IMR-90 (cell line): ENCODE data around the gene ERRFI1. TPM values are rescaled to one million over a fixed set of nuclear protein-coding genes. Genes with fewer than 3 reads are reported as not detected.

Source experiments
- ATAC-seq: fragments of 200-7000 bp; cut with Tn5 transposase; 2 replicates; pipeline ENCODE4 v1.9.1; 2020; ENCODE audit warnings: low read depth, mild to moderate bottlenecking, moderate library complexity
- BruUV-seq: library from RNA; stranded (reverse); fragments of 400-500 nt; replicated peaks from 2 replicates; lab custom pipeline; 2021; lab: Mats Ljungman, UMichigan
- CTCF ChIA-PET: fragments of 300-600 bp; formaldehyde crosslinking; extraction: SDS; loops from one replicate; lab custom pipeline; 2021; ENCODE audit warnings: antibody characterized with exemption; lab: Yijun Ruan, JAX
- POLR2A ChIA-PET: fragments of 300-600 bp; sonication (Branson Sonifier 250); formaldehyde crosslinking; loops from one replicate; lab custom pipeline; 2022; ENCODE audit warnings: antibody characterized with exemption; ENCODE audit not compliant: unreplicated experiment; lab: Charles Lee
- DNase-seq: peaks from one replicate; pipeline ENCODE4 v3.0.0; 2013
- H2AFZ ChIP-seq: replicated peaks from 2 replicates; pipeline ENCODE3; 2013; ENCODE audit warnings: low read length, mild to moderate bottlenecking; ENCODE audit not compliant: poor library complexity
- H2AK5ac ChIP-seq: 2 replicates; pipeline ENCODE4 v1.6.1; 2013; ENCODE audit warnings: low read depth, low read length, inconsistent platforms
- H2AK9ac ChIP-seq: replicated peaks from 2 replicates; pipeline ENCODE3; 2013; ENCODE audit warnings: mild to moderate bottlenecking, low read depth, low read length, moderate library complexity; ENCODE audit not compliant: poor library complexity
- H2BK120ac ChIP-seq: 2 replicates; pipeline ENCODE4 v1.6.1; 2013; ENCODE audit warnings: low read depth, low read length, inconsistent platforms
- H2BK15ac ChIP-seq: 3 replicates; pipeline ENCODE4 v1.6.1; 2013; ENCODE audit warnings: low read depth, low read length, inconsistent platforms
- H2BK20ac ChIP-seq: 2 replicates; pipeline ENCODE4 v1.6.1; 2013; ENCODE audit warnings: low read depth, mild to moderate bottlenecking, inconsistent platforms, low read length, moderate library complexity
- H2BK5ac ChIP-seq: 2 replicates; pipeline ENCODE4 v1.6.1; 2013; ENCODE audit warnings: mild to moderate bottlenecking, low read depth, low read length, inconsistent platforms; ENCODE audit not compliant: poor library complexity, severe bottlenecking
- H3K14ac ChIP-seq: replicated peaks from 2 replicates; pipeline ENCODE4 v1.6.1; 2013; ENCODE audit warnings: low read depth, low read length, inconsistent platforms
- H3K18ac ChIP-seq: 2 replicates; pipeline ENCODE4 v1.6.1; 2013; ENCODE audit warnings: low read depth, low read length, control low read depth
- H3K23ac ChIP-seq: 2 replicates; pipeline ENCODE4 v1.6.1; 2013; ENCODE audit warnings: low read depth, low read length, inconsistent platforms
- H3K27ac ChIP-seq: 2 replicates; pipeline ENCODE4 v1.5.1; 2013; ENCODE audit warnings: mild to moderate bottlenecking, control low read depth, low read length; ENCODE audit not compliant: insufficient read depth
- H3K27me3 ChIP-seq: 2 replicates; pipeline ENCODE4 v1.6.1; 2013; ENCODE audit warnings: low read length; ENCODE audit not compliant: control insufficient read depth, insufficient read depth
- H3K36me3 ChIP-seq: 2 replicates; pipeline ENCODE4 v1.6.1; 2013; ENCODE audit warnings: low read length, mixed read lengths; ENCODE audit not compliant: control insufficient read depth, insufficient read depth
- H3K4ac ChIP-seq: 2 replicates; pipeline ENCODE4 v1.6.1; 2013; ENCODE audit warnings: low read depth, low read length, inconsistent platforms
- H3K4me1 ChIP-seq: 2 replicates; pipeline ENCODE4 v1.6.1; 2013; ENCODE audit warnings: low read length, mixed read lengths; ENCODE audit not compliant: control insufficient read depth, insufficient read depth
- H3K4me2 ChIP-seq: 2 replicates; pipeline ENCODE4 v1.6.1; 2013; ENCODE audit warnings: low read depth, mild to moderate bottlenecking, control low read depth, low read length, moderate library complexity
- H3K4me3 ChIP-seq: 2 replicates; pipeline ENCODE4 v1.5.1; 2013; ENCODE audit warnings: low read depth, mild to moderate bottlenecking, control low read depth, low read length, moderate library complexity; ENCODE audit not compliant: insufficient read depth
- H3K56ac ChIP-seq: 2 replicates; pipeline ENCODE4 v1.6.1; 2013; ENCODE audit warnings: low read length, inconsistent platforms; ENCODE audit not compliant: insufficient read depth; ENCODE audit errors: extremely low read depth
- H3K79me1 ChIP-seq, 2 experiments: 2 replicates each; pipeline ENCODE4 v1.6.1; 2013; ENCODE audit warnings: low read length in 2 of 2, inconsistent platforms in 1 of 2, low read depth in 1 of 2
- H3K9ac ChIP-seq: 2 replicates; pipeline ENCODE4 v1.6.1; 2013; ENCODE audit warnings: low read depth, low read length, control low read depth
- H3K9me1 ChIP-seq: 2 replicates; pipeline ENCODE4 v1.6.1; 2013; ENCODE audit warnings: low read length, inconsistent platforms; ENCODE audit not compliant: insufficient read depth
- H3K9me3 ChIP-seq: 2 replicates; pipeline ENCODE4 v1.6.1; 2013; ENCODE audit warnings: low read length; ENCODE audit not compliant: control insufficient read depth, insufficient read depth
- H4K20me1 ChIP-seq: 2 replicates; pipeline ENCODE4 v1.6.1; 2013; ENCODE audit warnings: low read length, inconsistent platforms; ENCODE audit not compliant: insufficient read depth
- H4K5ac ChIP-seq: 2 replicates; pipeline ENCODE4 v1.6.1; 2013; ENCODE audit warnings: mild to moderate bottlenecking, low read depth, low read length, control low read depth
- H4K8ac ChIP-seq, 2 experiments: 2 replicates each; pipeline ENCODE4 v1.6.1; 2013; ENCODE audit warnings: low read depth in 2 of 2, low read length in 2 of 2, control low read depth in 1 of 2, inconsistent platforms in 1 of 2
- H4K91ac ChIP-seq: 2 replicates; pipeline ENCODE4 v1.6.1; 2013; ENCODE audit warnings: low read depth, low read length, inconsistent platforms; ENCODE audit not compliant: insufficient read depth
- BHLHE40 ChIP-seq: fragments of 150-350 bp; IDR thresholded peaks from 2 replicates; pipeline ENCODE4 v1.6.1; 2016; ENCODE audit warnings: mild to moderate bottlenecking, low read depth, low read length
- CEBPB ChIP-seq: IDR thresholded peaks from 2 replicates; pipeline ENCODE4 v1.6.1; 2012; ENCODE audit warnings: low read depth, low read length, improper control_type of control experiment
- CHD1 ChIP-seq: IDR thresholded peaks from 2 replicates; pipeline ENCODE4 v1.6.1; 2012; ENCODE audit warnings: low read depth, low read length, improper control_type of control experiment
- CTCF ChIP-seq: conservative IDR thresholded peaks from 2 replicates; pipeline ENCODE4 v1.5.1; 2012; ENCODE audit warnings: mild to moderate bottlenecking, low read depth, low read length, improper control_type of control experiment
- ELK1 ChIP-seq: fragments of 150-350 bp; IDR thresholded peaks from 2 replicates; pipeline ENCODE4 v1.6.1; 2016; ENCODE audit warnings: low read depth, mild to moderate bottlenecking, low read length, moderate library complexity, borderline replicate concordance
- FOS ChIP-seq: fragments of 150-350 bp; IDR thresholded peaks from 2 replicates; pipeline ENCODE4 v1.6.1; 2016; ENCODE audit warnings: low read depth, low read length
- MAFK ChIP-seq: IDR thresholded peaks from 2 replicates; pipeline ENCODE4 v1.6.1; 2012; ENCODE audit warnings: low read depth, low read length, improper control_type of control experiment
- MAZ ChIP-seq: IDR thresholded peaks from 2 replicates; pipeline ENCODE4 v1.6.1; 2012; ENCODE audit warnings: low read depth, mild to moderate bottlenecking, low read length, improper control_type of control experiment, moderate library complexity, borderline replicate concordance
- MXI1 ChIP-seq: IDR thresholded peaks from 2 replicates; pipeline ENCODE4 v1.6.1; 2012; ENCODE audit warnings: low read depth, mild to moderate bottlenecking, low read length, moderate library complexity, borderline replicate concordance
- NFE2L2 ChIP-seq: fragments of 150-350 bp; IDR thresholded peaks from 2 replicates; pipeline ENCODE4 v1.6.1; 2016; ENCODE audit warnings: low read depth, mild to moderate bottlenecking, low read length
- POLR2A ChIP-seq: IDR thresholded peaks from 2 replicates; pipeline ENCODE4 v1.6.1; 2012; ENCODE audit warnings: mild to moderate bottlenecking, low read depth, low read length
- RAD21 ChIP-seq: IDR thresholded peaks from 2 replicates; pipeline ENCODE4 v1.6.1; 2012; ENCODE audit warnings: low read length, improper control_type of control experiment
- RCOR1 ChIP-seq: IDR thresholded peaks from 2 replicates; pipeline ENCODE4 v1.6.1; 2012; ENCODE audit warnings: mild to moderate bottlenecking, low read length, improper control_type of control experiment; ENCODE audit not compliant: insufficient replicate concordance
- RFX5 ChIP-seq: IDR thresholded peaks from 2 replicates; pipeline ENCODE4 v1.8.0; 2012; ENCODE audit warnings: low read depth, mild to moderate bottlenecking, low read length, moderate library complexity
- SMC3 ChIP-seq: fragments of 150-350 bp; IDR thresholded peaks from 2 replicates; pipeline ENCODE4 v1.6.1; 2016; ENCODE audit warnings: low read depth, mild to moderate bottlenecking, antibody characterized with exemption, low read length, moderate library complexity
- USF2 ChIP-seq: fragments of 150-350 bp; IDR thresholded peaks from 2 replicates; pipeline ENCODE4 v1.6.1; 2017; ENCODE audit warnings: mild to moderate bottlenecking, antibody characterized with exemption, low read length, low read depth
- WGBS, 2 experiments: methylation state at CpG; one replicate each; pipeline versions ENCODE4 v1.1.5 to v1.1.7; 2013; ENCODE audit warnings: missing lambda C conversion rate in 2 of 2; ENCODE audit not compliant: insufficient read length in 1 of 2; ENCODE audit errors: extremely low coverage in 2 of 2; 5-methylcytosine and 5-hydroxymethylcytosine counted together
- dilution Hi-C: fragments of 300-500 bp; cut with HindIII; formaldehyde crosslinking; loops from one replicate; pipeline ENCODE4 v1.14.3; 2018; ENCODE audit warnings: low sequenced_read_pairs; ENCODE audit not compliant: unreplicated experiment
- in situ Hi-C: fragments of 300-500 bp; cut with MboI; formaldehyde crosslinking; loops from 3 replicates; pipeline ENCODE4 v1.14.3; 2019; ENCODE audit warnings: low sequenced_read_pairs, inconsistent platforms, mixed read lengths
- intact Hi-C: fragments of 100-400 bp; cut with micrococcal nuclease; formaldehyde crosslinking; loops from 2 replicates; pipeline ENCODE4 v1.10.0; 2022
- polyA plus RNA-seq, 3 experiments: library from polyadenylated mRNA; depleted of rRNA; stranded (reverse); fragments of >200 nt; gene quantifications; 2 replicates each; pipeline ENCODE4 v1.2.3, GENCODE V29; 2012; ENCODE audit warnings: low replicate concordance in 1 of 3
- total RNA-seq: library from RNA; depleted of rRNA; stranded (reverse); fragments of >200 nt; gene quantifications from 2 replicates; pipeline ENCODE4 v1.2.3, GENCODE V29; 2012

Gene ERRFI1
- total and polyA plus RNA-seq, 2 of the 4 experiments (the other 2 are of a cell fraction) = 101 to 145 TPM

GRCh38 chr1:8002921-8003320 lies 23.2 kb downstream of the ERRFI1 start:
- Histone ChIP-seq H3K9me3 (no peaks in the 10 kb centered on the region), H3K27me3 (no peaks in the 10 kb centered on the region), H2AK9ac (no peak overlapping the region), H4K5ac (no peak overlapping the region), H3K36me3 (no peaks in the 10 kb centered on the region), H3K27ac (no peak overlapping the region), H3K56ac (no peak overlapping the region), H3K9me1 (peaks cover 9% of the 10 kb centered on the region), H3K18ac (peak overlapping the region; percentile 70; the same call in 1 of the 2 replicates), H2BK5ac (no peak overlapping the region), H3K9ac (no peak overlapping the region), H3K14ac (no peak overlapping the region; the same call in 1 of the 2 replicates), H3K23ac (peak overlapping the region; percentile 39; the same call in 1 of the 2 replicates), H3K4me3 (no peak overlapping the region), H2AFZ (no peak overlapping the region), H2BK15ac (peak overlapping the region; percentile 18; the same call in 1 of the 3 replicates), H3K4ac (peak overlapping the region; percentile 20; the same call in 1 of the 2 replicates), H2BK20ac (peak overlapping the region; percentile 23), H2BK120ac (no peak overlapping the region; the same call in 1 of the 2 replicates), H2AK5ac (peak overlapping the region; percentile 21; the same call in 1 of the 2 replicates), H4K8ac (peak overlapping the region in 1 of 2 experiments; percentile 54; a peak in 2 of 4 replicates), H3K4me2 (no peak overlapping the region), H3K4me1 (peaks cover 12% of the 10 kb centered on the region), H4K20me1 (peaks cover 5% of the 10 kb centered on the region), H4K91ac (peak overlapping the region; percentile 9; the same call in 1 of the 2 replicates), H3K79me1 (peaks cover 2 to 18% of the 10 kb centered on the region in 2 experiments; a peak in 2 of 4 replicates)
- intact Hi-C loops (no loop called here), in situ Hi-C loops (no loop called here), dilution Hi-C loops (loop anchor here (25.0 kb wide), 1 partner anchor 309 kb away; the partner anchor contains the start of gene SLC45A1)
- ATAC-seq = no peak
- ChIA-PET POLR2A (no interaction called here), CTCF (no interaction called here)
- no peak for DNase-seq
- no peak for TF ChIP-seq RCOR1
- TF ChIP-seq MAFK = no peak
- TF ChIP-seq CTCF = no peak
- TF ChIP-seq FOS = no peak
- no peak for TF ChIP-seq SMC3
- no peak for TF ChIP-seq RFX5
- TF ChIP-seq CHD1 = no peak
- no peak for TF ChIP-seq USF2
- no peak for TF ChIP-seq CEBPB
- no peak for TF ChIP-seq BHLHE40
- TF ChIP-seq MAZ = no peak
- no peak for TF ChIP-seq RAD21
- TF ChIP-seq NFE2L2 = no peak
- no peak for TF ChIP-seq POLR2A
- no peak for TF ChIP-seq ELK1
- TF ChIP-seq MXI1 = no peak
- WGBS, 2 experiments = no CpG with 5 or more reads among the region's 4 CpGs
- BruUV-seq = no TSS peak
